HG03097 (cell line): ENCODE results near the gene PPP2R2C.

Experiments used
- ATAC-seq: cut with Tn5 transposase; IDR thresholded peaks from one replicate; pipeline ENCODE4 v1.9.1; 2021; ENCODE audit not compliant: unreplicated experiment, low FRiP score

The PPP2R2C gene

DNA sequence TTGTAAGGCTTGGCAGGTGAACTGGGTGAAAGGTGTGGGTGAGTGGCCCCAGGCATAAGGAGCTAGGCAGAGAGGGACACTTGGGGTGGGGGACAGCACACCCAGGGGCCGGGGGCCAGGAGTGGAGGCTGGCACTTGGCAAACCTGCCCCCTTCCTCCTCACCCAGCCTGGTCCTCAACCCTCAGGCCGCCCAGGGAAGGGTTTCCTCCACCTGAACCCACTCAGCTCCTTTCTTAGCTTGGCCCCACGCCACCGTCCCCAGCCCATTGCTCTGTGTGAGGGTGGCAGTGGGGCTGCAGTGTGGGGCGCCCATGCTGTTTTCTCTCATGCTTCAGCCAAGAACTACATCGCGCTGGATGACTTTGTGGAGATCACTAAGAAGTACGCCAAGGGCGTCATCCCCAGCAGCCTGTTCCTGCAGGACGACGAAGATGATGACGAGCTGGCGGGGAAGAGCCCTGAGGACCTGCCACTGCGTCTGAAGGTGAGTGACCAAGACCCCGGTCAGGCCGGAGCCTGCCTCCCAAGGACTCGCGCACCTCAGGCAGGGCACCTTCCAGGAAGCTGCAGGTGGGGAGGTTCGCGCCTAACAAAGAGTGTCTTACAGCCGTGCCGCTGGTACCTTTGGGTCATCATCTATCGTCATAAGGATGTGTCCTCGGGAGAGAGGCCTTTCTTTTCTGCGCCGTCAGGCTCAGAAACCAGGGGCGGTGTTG, 177.6 kb downstream of the PPP2R2C start:
- ATAC-seq: no peak

DNA sequence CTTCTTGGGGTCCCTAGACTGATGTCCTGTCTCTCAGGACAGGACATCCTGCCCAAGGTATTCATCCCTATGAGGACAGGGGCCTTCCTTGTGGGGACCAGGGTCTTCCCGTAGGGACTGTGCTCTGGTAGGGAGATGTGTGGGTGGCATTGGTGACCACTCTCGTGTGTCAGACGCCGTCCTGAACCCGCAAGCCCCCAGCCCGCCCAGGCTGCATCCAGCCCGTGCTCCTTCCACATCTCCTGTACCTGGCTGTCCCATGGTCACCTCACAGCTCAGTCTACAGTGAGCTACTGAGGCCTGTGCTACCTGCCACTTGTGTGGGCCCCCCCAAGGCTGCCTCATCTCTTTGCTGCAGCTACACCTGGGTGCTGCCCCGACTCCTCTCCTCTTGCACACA, 178.8 kb downstream of the PPP2R2C start:
- no peak for ATAC-seq

DNA sequence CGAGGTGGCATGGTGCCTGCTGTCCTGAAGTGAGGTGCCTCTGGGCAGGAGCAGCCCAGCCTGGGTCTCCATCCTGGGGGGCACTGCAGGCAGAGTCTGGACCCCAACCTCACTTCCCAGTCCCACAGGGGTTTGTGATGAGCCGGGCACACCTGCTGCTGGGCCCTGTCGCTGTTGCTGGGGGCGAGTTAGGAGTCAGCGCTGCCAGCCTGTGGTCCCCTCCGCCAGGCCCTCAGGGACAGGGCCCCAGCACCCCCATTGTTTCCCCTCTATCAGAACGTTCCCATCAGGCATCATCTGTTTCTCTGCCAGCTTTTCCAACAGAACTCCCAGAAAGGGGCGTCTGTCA, 179.3 kb downstream of the PPP2R2C start:
- no peak for ATAC-seq

DNA sequence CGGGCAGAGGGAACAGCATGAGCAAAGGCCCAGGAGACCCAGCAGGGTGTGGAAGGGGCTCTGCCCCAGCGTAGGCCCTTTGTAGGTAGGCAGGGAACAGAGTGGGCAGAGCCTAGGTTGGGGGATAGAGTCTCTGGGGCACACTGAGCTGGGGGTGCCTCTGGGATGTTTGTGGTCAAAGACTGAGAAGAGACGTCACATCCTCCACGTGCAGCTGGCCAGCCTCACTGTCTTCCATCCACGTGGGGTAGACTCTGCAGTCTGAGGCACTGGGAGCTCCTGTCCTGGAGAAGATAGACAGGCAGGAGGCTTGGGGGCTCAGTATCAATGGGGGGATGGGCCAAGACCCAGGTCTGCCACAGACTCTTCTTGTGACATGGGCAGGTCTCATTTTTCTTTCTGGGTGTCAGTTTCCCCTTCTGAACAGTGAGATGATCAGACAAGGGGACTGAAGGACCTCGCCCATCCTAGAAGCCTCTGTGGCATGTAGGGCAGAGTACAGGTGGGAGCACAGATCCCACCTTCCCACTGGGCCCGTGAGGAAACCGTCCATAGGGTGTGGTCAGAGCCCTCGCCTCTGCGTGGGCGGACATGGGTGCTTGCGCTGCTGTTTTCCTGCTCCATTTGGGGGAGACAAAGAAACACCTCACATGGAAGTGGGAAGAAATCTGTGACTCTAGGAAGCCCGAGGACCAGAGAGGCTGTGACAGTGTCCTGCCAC, 179.9 kb downstream of the PPP2R2C start:
- no peak for ATAC-seq

DNA sequence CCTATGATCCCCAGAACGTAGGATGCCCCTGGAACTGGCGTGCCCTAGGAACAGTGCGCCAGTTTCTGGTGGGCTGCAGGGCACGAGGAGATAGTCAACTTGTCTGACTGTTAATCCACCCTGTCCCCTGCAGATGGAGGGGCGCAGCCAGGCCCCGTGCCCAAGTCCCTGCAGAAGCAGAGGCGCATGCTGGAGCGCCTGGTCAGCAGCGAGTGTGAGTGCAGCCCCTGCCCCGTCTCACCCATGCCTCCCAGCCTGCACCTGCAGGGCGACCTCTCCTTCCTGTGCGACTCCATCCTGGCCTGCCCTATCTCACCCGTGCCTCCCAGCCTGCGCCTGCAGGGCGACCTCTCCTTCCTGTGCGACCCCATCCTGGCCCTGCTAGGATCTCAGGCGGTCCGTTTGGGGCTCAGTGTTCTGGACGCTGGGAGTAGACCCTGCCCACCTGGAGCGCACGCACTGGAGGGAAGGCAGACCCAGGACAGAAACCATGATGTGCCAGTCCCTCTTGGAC, 180.6 kb downstream of the PPP2R2C start:
- ATAC-seq: no peak

DNA sequence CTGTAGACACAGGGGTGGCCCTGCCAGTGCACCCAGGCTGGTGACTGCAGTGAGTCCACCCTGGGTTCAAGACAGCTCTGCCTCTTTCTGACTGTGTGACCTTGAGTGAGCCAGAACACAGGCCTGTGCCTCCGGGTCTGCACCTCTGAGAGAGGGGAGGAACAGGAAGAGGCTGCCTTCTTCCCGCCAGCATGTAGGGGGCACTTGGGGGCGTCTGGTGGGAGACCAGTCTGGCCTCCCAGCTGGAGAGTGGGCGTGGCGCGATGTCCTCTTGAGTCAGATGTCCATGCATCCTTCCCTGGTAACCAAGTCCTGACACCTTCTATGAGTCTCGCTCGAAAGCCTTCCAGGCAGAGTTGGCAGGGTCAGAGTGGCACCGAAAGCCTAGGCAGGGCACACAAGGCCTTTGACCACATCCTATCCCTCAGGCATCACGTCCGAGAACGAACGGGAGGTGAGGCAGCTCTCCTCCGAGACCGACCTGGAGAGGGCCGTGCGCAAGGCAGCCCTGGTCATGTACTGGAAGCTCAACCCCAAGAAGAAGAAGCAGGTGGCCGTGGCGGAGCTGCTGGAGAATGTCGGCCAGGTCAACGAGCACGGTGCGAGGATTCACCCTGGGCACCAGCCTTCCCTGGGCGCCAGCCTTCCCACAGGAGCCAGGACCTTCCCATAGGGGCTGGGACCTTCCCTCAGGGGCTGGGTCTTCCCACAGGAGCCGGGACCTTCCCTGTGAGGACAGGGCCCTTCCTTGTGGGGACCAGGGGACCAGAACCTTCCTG, 181.5 kb downstream of the PPP2R2C start:
- ATAC-seq: no peak

DNA sequence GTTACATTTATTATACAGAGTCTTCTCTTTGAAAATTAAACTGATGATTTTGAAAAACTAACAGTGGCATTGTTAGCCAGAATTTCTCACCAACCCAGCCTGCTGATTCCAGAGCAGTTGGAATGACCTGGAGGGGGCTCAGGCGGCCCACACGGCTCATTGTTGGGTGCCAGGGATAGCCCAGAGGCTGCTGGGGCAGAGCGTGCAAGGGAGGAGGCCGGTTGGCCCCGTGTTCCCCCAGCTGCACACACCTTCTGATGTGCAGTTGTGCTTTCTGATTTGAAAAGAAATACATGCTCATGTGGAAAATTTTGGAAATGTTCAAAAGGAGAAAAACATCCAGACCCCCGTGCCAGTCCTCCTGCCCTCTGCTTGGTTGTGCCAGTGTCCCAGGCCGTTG, 182.2 kb downstream of the PPP2R2C start:
- ATAC-seq: no peak

DNA sequence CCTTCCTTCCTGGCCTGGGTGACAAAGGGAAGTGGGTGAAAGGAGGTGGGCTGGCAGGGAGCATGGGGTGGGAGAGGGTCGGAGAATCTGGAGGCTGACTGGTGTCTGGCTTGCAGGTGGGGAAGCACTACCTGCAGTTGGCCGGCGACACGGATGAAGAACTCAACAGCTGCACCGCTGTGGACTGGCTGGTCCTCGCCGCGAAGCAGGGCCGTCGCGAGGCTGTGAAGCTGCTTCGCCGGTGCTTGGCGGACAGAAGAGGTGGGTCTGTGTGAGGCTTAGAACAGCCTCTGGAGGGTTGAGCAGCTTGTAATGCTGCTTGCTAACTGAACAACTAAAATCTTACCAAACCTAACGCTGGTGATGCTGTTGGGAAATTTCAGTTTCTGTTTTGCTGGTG, 183.5 kb downstream of the PPP2R2C start:
- ATAC-seq: no peak

DNA sequence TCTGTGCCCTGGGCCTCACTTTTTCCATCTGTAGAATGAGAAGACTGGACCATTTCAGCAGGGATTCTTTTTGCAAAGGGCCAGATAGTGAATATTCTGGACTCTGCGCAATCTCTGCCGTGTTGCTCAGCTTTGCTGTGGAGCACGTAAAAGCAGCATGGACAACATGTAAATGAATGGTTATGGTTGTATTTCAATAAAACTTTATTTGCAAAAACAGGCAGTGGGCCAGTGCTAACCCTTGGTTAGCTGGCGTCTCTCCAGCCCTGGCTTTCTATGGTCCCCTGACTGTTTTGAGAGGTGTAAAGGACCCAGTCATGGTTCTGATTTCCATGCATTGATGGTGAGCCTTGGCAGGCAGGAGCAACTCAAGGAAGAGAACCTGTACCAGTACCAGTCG, 184.1 kb downstream of the PPP2R2C start:
- no peak for ATAC-seq

DNA sequence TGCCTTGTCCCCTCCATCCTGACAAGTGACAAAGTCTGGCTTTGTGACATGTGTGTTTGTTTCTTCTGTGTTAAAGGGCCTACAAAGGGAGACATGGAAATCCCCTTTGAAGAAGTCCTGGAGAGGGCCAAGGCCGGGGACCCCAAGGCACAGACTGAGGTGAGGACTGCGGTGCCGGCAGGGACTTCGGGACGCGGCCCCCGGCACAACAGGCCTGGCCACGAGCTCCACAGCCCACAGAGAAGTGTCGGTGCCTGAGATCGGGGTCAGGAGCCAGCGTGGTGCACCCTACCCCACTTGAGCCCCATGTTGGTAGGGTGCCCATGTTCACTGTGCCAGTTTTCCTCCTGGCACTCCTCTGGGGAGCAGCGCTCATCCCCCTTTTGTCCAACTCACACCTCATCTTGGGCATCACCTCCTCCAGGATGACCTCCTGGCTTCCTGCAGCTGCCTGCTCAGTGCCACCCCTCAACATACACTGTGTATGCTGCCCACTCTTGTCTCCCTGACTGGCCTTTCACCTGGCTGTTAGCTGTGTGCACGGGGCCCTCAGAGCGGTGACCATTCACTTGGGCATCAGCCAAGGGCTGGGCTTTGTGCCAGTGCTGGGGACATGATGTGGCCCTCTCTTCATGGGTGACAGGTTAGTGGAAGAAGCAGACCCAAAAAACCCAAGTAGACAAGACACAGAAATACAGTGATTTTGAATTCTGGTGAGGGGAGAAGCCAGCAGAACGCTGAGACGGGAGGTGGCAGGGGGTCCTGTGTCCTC, 185.2 kb downstream of the PPP2R2C start:
- no peak for ATAC-seq

DNA sequence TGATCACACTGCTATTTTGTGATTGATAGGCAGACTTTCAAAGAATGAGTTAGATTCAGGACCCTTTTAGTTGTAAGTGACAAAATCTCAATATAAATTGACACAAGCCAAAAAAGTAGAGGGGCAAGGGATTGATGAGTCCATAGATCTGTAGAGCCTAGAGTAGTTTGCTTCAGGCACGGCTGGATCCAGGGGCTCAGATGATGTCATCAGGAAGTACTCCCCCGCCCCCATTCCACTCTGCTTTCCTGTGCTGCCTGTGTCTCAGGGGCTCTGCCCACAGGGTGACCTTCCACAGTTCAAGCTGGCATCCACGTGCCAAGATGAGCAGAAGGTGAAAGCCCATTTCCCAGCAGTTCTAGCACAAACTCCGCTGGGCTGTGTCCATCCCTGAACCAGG, 189.1 kb downstream of the PPP2R2C start:
- ATAC-seq: no peak

DNA sequence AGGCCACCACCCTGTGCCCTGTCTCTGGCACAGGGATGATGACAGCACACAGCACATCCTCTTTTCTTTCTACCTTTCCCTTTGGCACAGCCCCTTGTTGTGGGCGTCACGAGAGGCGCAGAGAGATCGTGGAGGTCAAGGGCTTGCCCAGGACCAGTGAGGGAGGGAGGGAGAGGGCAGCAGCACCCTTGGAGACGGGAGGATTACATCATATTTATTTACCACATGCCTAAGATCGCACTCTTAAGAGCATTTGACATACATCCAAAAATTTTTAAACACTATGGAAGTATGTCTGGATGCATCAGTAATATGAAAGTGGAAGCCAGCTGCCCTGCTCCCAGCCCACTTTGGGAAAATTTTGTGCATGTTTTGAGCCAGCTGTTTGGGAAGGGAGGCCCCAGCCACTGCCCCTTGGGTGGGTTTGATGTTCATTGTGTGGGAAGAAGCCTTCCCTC, 190.1 kb downstream of the PPP2R2C start:
- no peak for ATAC-seq

DNA sequence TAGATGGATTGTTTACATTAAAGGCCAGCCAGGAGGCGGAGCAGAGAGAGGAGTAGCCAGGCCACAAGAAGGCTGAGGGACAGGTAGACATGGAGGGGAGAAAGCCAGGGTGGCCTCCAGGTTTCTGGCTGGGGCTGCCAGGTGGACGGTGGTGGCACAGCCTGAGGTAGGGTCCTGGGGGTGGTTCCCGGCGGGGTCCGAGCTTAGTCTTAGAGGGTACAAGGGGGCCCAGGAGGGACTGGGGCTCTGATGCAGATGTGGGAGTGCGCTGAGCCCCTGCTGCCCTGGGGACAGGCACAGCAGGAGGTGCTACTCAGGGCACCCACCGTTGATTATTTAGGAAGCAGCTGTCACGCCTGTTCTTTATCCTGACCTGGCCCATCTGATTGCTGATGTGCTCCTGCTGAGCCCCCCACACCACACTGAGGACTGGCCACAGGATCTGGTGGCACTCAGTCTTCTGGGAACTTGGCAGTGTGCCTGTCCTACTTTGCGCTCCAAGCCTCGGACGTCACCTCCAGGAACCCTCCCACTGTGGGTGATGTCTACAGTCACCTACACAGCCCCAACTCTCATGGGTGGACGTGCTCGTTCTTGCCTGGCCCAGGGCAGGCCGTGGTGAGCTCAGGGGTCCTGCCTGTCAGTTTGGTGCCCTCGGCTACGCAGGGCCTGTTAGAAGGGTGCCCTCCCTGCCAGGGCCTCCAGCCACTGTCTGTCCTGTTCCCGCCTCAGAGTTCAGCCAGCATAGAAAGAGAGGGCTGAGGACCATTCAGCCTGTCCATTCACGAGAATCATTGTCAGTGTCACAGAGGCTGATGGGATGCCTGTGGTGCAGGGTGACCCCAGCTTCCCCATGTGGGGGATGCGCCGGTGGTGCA, 190.7 kb downstream of the PPP2R2C start:
- no peak for ATAC-seq

DNA sequence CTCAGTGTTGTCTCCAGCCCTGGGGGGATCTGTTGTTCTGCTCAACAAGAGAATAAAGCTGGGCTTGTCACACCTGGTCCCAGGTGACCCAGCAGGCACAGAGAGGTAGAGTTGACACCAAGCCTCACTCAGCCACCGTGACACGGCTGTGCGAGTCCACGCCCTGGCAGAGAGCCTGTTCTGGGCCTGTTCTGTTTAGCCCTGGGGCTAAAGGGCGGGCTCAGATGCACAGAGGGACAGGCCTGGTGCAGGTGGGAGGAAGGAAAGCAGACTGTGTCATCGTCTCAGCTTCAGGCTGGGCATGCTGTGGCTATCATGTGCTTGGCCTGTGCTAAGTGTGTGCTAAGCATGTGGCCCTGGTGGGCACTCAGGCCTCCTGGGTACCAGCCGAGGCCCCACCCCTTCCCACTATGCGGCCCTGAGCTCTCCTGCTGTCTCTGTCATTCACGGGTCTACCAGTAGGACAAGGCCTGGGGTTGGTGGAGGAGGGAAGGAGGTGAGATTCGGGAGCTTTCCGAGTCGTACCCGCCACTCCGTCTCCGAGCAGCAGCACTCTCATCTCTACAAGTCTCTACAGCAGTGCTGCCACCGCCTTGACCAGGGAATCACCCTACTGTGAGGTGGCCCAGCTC, 191.9 kb downstream of the PPP2R2C start:
- no peak for ATAC-seq

DNA sequence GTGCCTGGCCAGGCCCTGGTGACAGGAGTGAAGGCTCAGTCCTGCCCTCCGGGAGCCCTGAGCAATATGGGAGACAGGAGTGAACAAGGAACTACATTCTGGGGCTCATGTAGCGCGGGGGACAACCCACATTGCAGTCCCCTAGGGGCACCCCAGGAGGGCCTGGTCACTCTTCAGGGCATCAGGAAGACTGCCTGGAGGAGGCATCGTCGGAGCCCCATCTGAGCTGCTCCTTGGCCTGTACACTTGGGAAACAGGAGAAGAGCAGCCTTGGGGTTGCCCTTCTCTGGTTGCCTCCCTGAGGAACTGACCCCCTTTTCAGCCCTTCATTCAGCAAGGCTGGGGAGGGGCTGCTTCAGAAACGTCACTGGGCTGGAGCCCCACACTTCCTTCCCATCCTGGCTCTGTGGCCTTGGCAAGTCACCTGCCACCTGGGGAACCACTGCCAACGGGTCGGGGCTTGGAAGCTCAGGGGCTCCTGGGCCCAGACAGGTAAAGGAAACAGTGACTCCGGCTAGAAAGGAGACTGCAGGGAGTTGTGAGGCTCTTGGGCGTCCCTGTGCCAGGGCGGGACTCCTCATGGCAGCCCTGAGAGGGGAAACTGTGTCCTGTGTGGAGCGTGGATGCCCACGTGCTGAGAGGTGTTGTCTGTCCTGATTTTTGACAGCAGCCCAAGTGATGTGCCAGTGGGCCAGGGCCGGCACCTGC, 192.7 kb downstream of the PPP2R2C start:
- ATAC-seq: no peak

DNA sequence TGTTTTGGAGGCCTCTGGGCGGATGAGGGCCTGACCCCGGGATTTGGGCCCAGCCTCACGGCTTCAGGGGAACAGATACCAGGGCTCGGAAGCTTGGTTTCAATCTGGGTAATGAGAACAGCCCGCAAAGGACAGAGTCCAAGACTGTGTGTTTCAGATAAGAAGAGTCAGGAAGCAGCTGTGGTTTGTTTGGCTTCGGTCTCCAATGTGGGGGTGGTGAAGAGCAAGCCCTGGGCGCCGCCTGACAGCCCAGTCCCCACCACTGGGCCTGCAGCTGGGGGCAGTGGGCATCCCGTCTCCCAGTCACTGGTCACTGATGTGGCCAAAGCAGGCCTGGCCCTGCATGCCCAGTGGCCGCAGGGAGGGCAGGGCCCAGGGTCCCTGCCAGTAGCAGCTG, 193.6 kb downstream of the PPP2R2C start:
- ATAC-seq: peak; percentile 93

DNA sequence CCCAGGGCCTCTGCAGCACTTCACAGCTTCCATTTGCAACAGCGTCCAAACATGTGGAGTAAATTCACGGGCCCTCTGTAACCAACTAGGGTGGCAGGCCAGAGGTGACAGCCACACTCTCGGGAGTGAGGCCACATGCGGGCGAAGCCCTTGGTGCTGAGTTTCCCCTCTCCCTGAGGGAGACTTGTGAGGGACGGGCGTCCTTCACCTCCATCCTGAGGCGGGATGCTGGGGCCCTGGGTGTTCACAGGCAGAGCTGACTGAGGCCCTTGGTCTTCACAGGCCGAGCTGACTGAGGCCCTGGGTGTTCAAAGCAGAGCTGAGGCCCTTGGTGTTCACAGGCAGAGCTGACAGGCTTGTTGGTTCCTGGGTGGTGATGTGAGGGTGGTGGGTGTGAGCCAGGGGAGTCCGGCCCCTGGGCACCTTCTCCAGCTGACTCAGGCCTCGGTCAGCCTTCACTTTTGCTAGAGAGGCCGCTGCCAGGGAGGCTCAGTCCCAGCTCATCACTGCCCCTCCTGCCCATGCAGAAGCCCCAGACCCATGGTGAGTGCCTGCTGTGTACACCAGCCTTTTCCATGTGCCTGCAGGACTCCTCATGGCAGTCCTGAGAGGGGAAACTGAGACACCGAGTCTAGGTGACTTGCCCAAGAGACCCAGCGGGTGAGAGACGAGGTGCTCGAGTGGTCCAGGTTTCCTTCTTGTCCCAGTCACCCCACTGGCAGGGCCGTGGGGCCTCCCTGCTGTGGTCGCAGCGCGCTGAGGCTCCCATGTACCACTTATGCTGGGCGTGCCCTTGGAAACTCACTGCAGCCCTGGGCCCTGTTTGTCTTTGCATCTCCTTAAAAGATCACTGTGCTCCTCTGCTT, 194.2 kb downstream of the PPP2R2C start:
- ATAC-seq: no peak
